RWPE2 (cell line): ENCODE measurements around the gene CCND3.

Source experiments
- ATAC-seq: fragments of 200-7000 bp; cut with Tn5 transposase; 3 replicates; pipeline ENCODE4 v1.9.1; 2021; ENCODE audit warnings: low read depth
- DNase-seq: peaks from one replicate; pipeline ENCODE4 v3.0.0-alpha.2; 2020; ENCODE audit warnings: low spot score
- H3K27ac ChIP-seq: fragments of 450-650 bp; 2 replicates; pipeline ENCODE4 v1.5.1; 2017; ENCODE audit warnings: mild to moderate bottlenecking; ENCODE audit not compliant: poor library complexity, severe bottlenecking
- H3K27me3 ChIP-seq: fragments of 250-450 bp; sonication (Bioruptor Pico); 2 replicates; pipeline ENCODE4 v1.5.1; 2021; ENCODE audit warnings: mild to moderate bottlenecking, moderate library complexity; ENCODE audit not compliant: insufficient read depth, poor library complexity, severe bottlenecking
- H3K36me3 ChIP-seq: fragments of 250-450 bp; sonication (Bioruptor Pico); 2 replicates; pipeline ENCODE4 v1.5.1; 2020; ENCODE audit warnings: low read depth, mild to moderate bottlenecking, moderate library complexity
- H3K4me1 ChIP-seq: fragments of 250-450 bp; sonication (Bioruptor Pico); 2 replicates; pipeline ENCODE4 v1.5.1; 2021; ENCODE audit warnings: mild to moderate bottlenecking, moderate library complexity; ENCODE audit not compliant: insufficient read depth, poor library complexity, severe bottlenecking
- H3K4me3 ChIP-seq: fragments of 250-450 bp; sonication (Bioruptor Pico); 2 replicates; pipeline ENCODE4 v1.5.1; 2021; ENCODE audit warnings: mild to moderate bottlenecking, moderate library complexity; ENCODE audit not compliant: severe bottlenecking
- H3K9me3 ChIP-seq: fragments of 250-450 bp; sonication (Bioruptor Pico); 2 replicates; pipeline ENCODE4 v1.5.1; 2021; ENCODE audit warnings: mild to moderate bottlenecking, moderate library complexity; ENCODE audit not compliant: severe bottlenecking
- TF ChIP-seq, protein P1 (sequence below): fragments of 450-650 bp; IDR thresholded peaks from one replicate; pipeline ENCODE4 v1.5.1; 2017; ENCODE audit warnings: mild to moderate bottlenecking, moderate library complexity; ENCODE audit not compliant: poor library complexity, severe bottlenecking

The CCND3 gene

DNA sequence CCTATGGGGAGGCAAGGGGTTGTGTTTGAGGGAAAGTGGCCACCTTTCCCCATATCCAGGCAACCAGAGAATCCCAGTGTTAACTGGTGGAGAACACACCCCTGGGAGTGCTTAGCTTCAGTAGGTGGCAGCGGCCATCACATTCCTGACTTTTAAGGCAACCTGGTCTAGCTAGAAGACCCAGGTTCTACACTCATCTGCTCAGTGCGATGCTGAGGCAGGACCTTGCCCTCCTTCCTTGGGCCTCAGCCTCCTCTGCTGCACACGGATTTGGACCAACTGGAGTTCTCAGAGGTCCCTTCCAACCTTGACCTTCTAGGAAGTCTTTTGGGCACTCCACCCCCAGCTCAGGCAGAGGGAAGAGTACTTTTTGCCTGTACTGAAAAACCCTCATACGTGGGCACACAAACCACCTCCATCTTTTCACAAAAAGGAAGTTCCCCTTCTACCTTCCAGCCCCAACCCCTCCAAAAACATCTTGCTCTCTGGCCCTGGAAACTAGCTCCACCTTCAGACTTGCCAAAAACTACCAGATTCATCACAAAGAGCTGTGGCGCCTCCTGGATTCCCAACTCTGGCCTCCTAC, 2.9 kb downstream of the CCND3 start:
- H3K4me3 ChIP-seq: no peak overlapping the region
- no peaks in the 10 kb centered on the region for H3K9me3 ChIP-seq
- H3K4me1 ChIP-seq: peaks cover 16% of the 10 kb centered on the region
- H3K27me3 ChIP-seq: no peaks in the 10 kb centered on the region
- H3K27ac ChIP-seq: peak overlapping the region; percentile 85
- H3K36me3 ChIP-seq: peaks cover 44% of the 10 kb centered on the region
- ATAC-seq (no peak), DNase-seq (no peak)
- TF ChIP-seq, protein P1, sequence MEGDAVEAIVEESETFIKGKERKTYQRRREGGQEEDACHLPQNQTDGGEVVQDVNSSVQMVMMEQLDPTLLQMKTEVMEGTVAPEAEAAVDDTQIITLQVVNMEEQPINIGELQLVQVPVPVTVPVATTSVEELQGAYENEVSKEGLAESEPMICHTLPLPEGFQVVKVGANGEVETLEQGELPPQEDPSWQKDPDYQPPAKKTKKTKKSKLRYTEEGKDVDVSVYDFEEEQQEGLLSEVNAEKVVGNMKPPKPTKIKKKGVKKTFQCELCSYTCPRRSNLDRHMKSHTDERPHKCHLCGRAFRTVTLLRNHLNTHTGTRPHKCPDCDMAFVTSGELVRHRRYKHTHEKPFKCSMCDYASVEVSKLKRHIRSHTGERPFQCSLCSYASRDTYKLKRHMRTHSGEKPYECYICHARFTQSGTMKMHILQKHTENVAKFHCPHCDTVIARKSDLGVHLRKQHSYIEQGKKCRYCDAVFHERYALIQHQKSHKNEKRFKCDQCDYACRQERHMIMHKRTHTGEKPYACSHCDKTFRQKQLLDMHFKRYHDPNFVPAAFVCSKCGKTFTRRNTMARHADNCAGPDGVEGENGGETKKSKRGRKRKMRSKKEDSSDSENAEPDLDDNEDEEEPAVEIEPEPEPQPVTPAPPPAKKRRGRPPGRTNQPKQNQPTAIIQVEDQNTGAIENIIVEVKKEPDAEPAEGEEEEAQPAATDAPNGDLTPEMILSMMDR: no peak

DNA sequence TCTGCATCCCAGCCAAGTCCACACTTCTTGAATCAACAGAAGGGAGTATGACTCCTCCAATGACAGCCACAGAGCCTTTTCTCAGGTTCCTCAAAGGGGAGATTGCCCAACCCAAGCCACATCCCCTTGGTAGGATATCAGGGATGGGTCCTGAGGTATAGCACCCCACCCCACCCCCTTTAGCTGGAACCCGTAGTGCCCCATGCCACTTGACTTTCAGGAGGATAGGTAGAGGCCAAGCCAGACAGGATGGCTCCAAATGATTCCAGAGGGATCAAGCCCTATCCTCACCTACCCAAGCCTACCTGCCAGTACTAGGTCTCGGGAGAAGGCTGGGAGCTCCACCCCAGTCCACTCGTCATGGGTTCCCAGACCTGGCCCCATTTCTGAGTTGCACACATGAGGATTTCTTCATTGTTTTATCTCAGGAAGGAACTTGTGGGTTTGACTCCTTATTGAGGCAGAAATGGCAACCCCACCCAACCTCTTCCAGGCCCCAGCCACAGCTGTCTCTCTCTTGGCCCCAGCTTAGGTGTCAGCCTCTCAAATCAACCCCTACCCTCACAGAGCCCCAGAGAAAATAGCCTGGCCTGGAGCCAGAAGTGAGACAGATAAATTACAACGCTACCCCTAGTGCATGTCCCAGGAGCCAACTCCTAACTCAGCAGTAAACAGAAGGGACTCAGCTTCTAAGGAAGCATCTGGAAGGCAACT, 3.6 kb downstream of the CCND3 start:
- DNase-seq: no peak
- no peaks in the 10 kb centered on the region for H3K9me3 ChIP-seq
- peaks cover 50% of the 10 kb centered on the region for H3K36me3 ChIP-seq

GRCh38 chr6:41937472-41937860, 4.1 kb downstream of the CCND3 start:
- Histone ChIP-seq H3K36me3 (peaks cover 56% of the 10 kb centered on the region), H3K4me3 (no peak overlapping the region), H3K27ac (peak overlapping the region; percentile 85), H3K9me3 (no peaks in the 10 kb centered on the region), H3K27me3 (no peaks in the 10 kb centered on the region), H3K4me1 (peaks cover 15% of the 10 kb centered on the region)
- TF ChIP-seq, protein P1: no peak
- ATAC-seq: no peak
- no peak for DNase-seq

More for the DNA sequence above, 3.6 kb downstream of the CCND3 start:
- H3K27me3 ChIP-seq: no peaks in the 10 kb centered on the region
- H3K4me1 ChIP-seq: peaks cover 16% of the 10 kb centered on the region
- TF ChIP-seq, protein P1: no peak
- peak overlapping the region; percentile 85 for H3K27ac ChIP-seq
- no peak overlapping the region for H3K4me3 ChIP-seq
- no peak for ATAC-seq

- Histone ChIP-seq H3K27me3 (no peaks in the 10 kb centered on the region), H3K9me3 (no peaks in the 10 kb centered on the region), H3K4me3 (no peak overlapping the region), H3K36me3 (peaks cover 68% of the 10 kb centered on the region), H3K4me1 (peaks cover 11% of the 10 kb centered on the region), H3K27ac (peak overlapping the region; percentile 85)
- DNase-seq: no peak
- TF ChIP-seq, protein P1: peak; percentile 79
- ATAC-seq: peak; percentile 63
These were observed 5.4 kb downstream of the CCND3 start for GRCh38 chr6:41936073-41936837.
